Measurements from ENCODE around the gene ABAT. TPM values are rescaled to one million over a fixed set of nuclear protein-coding genes. Genes with fewer than 3 reads are reported as not detected.

The ABAT gene
- total and polyA plus RNA-seq, 2 of the 8 experiments (the other 6 are each of a cell fraction or from before 2014, with no cell fraction given) = 6.4 to 8.4 TPM

DNA sequence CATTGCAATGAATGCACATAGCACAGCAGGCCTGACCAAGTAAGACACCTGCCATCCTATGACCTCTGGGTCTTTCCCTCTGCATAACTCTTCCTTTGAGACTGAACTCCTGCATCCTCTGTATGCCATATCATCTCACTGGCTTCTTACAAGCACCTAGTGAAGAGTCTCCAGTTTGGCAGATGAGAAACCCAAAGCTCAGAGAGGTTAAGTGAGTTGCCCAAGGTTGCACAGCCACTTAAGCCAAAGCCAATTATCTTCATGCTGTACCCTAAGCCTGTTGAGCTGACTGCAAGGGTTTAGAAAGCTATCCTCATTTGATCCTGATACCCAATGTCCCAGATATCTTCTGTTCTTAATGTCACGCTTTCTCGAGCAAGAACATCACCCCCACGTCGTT, 87.8 kb downstream of the ABAT start:
- Histone ChIP-seq H4K20me1 (replicated peaks in 1 of 2; ENCODE audit: control insufficient read depth in 1 of 2, insufficient read depth in 2 of 2, low read length in 2 of 2) (no peaks in the 10 kb centered on the region), H3K4me2 (ENCODE audit: insufficient read depth in 1 of 2, low read depth in 2 of 2, low read length in 2 of 2) (no peak overlapping the region), H3K27ac (ENCODE audit: low read depth, low read length) (no peak overlapping the region), H2BK15ac (ENCODE audit: low read length) (no peak overlapping the region), H3K56ac (replicated peaks; ENCODE audit: insufficient read length, low read depth, low read length) (no peak overlapping the region), H4K5ac (ENCODE audit: insufficient read length, low read depth, low read length) (no peak overlapping the region), H3K18ac (ENCODE audit: extremely low read depth, low read length) (no peak overlapping the region), H2BK12ac (ENCODE audit: low read depth, low read length) (no peak overlapping the region), H3K4ac (replicated peaks; ENCODE audit: insufficient read length, low read depth, low read length) (no peak overlapping the region), H3K23me2 (ENCODE audit: low read depth, low read length) (no peaks in the 10 kb centered on the region), H3K9ac (replicated peaks in 1 of 4; ENCODE audit: extremely low read depth in 1 of 4, low read depth in 3 of 4, low read length in 3 of 4) (no peak overlapping the region), H2AK5ac (ENCODE audit: low read depth, low read length) (no peak overlapping the region), H3K79me2 (ENCODE audit: control insufficient read depth in 1 of 2, insufficient read depth in 2 of 2, low read length in 2 of 2) (no peaks in the 10 kb centered on the region), H3K4me3 (ENCODE audit: extremely low read depth in 1 of 4, insufficient read depth in 2 of 4, low read depth in 3 of 4, low read length in 4 of 4) (no peak overlapping the region), H2BK20ac (ENCODE audit: low read length) (no peak overlapping the region), H3K23ac (ENCODE audit: insufficient read length) (no peak overlapping the region), H3K27me3 (replicated peaks in 1 of 4; ENCODE audit: control insufficient read depth in 3 of 4, extremely low read depth in 1 of 4, insufficient read depth in 3 of 4, low read length in 3 of 4) (no peaks in the 10 kb centered on the region), H2BK5ac (ENCODE audit: low read depth, low read length) (no peak overlapping the region), H3K36me3 (ENCODE audit: control insufficient read depth in 2 of 4, insufficient read depth in 4 of 4, low read length in 3 of 4) (no peaks in the 10 kb centered on the region), H2AFZ (ENCODE audit: low read length) (no peak overlapping the region), H4K8ac (ENCODE audit: extremely low read depth, insufficient read depth, low read length) (no peak overlapping the region), H3K14ac (ENCODE audit: insufficient read length) (no peak overlapping the region), H3K79me1 (ENCODE audit: low read depth, low read length) (no peaks in the 10 kb centered on the region), H2BK120ac (replicated peaks; ENCODE audit: low read depth, low read length) (no peak overlapping the region), H4K91ac (replicated peaks; ENCODE audit: insufficient read length, low read length) (no peak overlapping the region), H3K4me1 (replicated peaks in 1 of 4; ENCODE audit: control insufficient read depth in 3 of 4, insufficient read depth in 4 of 4, low read length in 3 of 4) (peaks cover 0 to 11% (median 5%) of the 10 kb centered on the region in 4 experiments; a peak in 4 of 7 replicates), H3K9me3 (ENCODE audit: insufficient read depth in 2 of 2, low read depth in 1 of 2, low read length in 1 of 2) (no peaks in the 10 kb centered on the region)
- FAIRE-seq (no peak), DNase-seq (ENCODE audit: low read depth in 1 of 2, low spot score in 2 of 2) (no peak)
- ChIA-PET CTCF (ENCODE audit: partially characterized antibody) (interaction anchor here (0.6 to 0.9 kb wide), 2 partner anchors 18 to 112 kb away, joined by 3 read pairs; no protein-coding TSS in a partner anchor), POLR2A (ENCODE audit: partially characterized antibody) (interaction anchor here (0.6 to 0.7 kb wide), 2 partner anchors 209 to 274 kb away, joined by 3 to 4 read pairs; no protein-coding TSS in a partner anchor)
- 93% methylated on average over 4 of the region's 4 CpGs; no CpG with 5 or more reads in 1 of the 2 experiments for WGBS, 2 experiments (ENCODE audit: extremely low coverage in 1 of 2, insufficient coverage in 1 of 2, insufficient read length in 1 of 2, insufficient replicate concordance in 2 of 2, low coverage in 1 of 2, low lambda C conversion rate in 2 of 2, missing lambda C conversion rate in 1 of 2)
- no peak for TF ChIP-seq RFX5 (IDR thresholded peaks at IDR 0.05; ENCODE audit: borderline replicate concordance, low read depth, low read length)
- TF ChIP-seq KDM1A (IDR thresholded peaks at IDR 0.05; ENCODE audit: borderline replicate concordance, low read length) = peak; percentile 62; the same call in 1 of the 2 replicates
- no peak for TF ChIP-seq SRF (IDR thresholded peaks at IDR 0.05; ENCODE audit: low read depth, low read length)
